Stomach smooth muscle (tissue), 2 donors: Measurements from ENCODE around the gene EIF2B1.
"Not testable (repeated sequence)": the region's sequence is repeated elsewhere in the genome, so short reads cannot be mapped to it uniquely, and the experiment has no call there.

Experiments used
- H3K27ac ChIP-seq: one replicate; pipeline ENCODE4 v1.7.0; 2013; ENCODE audit warnings: mild to moderate bottlenecking, low read length, inconsistent platforms
- H3K27me3 ChIP-seq, 2 donors: one replicate each; pipeline ENCODE4 v1.7.0; 2013; ENCODE audit warnings: low read length in 2 of 2; ENCODE audit not compliant: insufficient read depth in 2 of 2, control insufficient read depth in 1 of 2
- H3K36me3 ChIP-seq, 2 donors: one replicate each; pipeline ENCODE4 v1.7.0; 2013; ENCODE audit warnings: low read length in 2 of 2; ENCODE audit not compliant: control insufficient read depth in 2 of 2, insufficient read depth in 2 of 2
- H3K4me1 ChIP-seq: one replicate; pipeline ENCODE4 v1.7.0; 2013; ENCODE audit warnings: low read length; ENCODE audit not compliant: control insufficient read depth, insufficient read depth
- H3K4me3 ChIP-seq, 2 donors: one replicate each; pipeline ENCODE4 v1.7.0; 2013; ENCODE audit warnings: low read length in 2 of 2
- H3K9ac ChIP-seq, 2 donors: one replicate each; pipeline ENCODE4 v1.7.0; 2013; ENCODE audit warnings: low read length in 2 of 2, mild to moderate bottlenecking in 1 of 2
- H3K9me3 ChIP-seq, 2 donors: one replicate each; pipeline ENCODE4 v1.7.0; 2013; ENCODE audit warnings: low read length in 2 of 2; ENCODE audit not compliant: control insufficient read depth in 2 of 2
- donor health status: healthy.
- donor health status: Pancreatic carcinoma.

Gene EIF2B1

DNA sequence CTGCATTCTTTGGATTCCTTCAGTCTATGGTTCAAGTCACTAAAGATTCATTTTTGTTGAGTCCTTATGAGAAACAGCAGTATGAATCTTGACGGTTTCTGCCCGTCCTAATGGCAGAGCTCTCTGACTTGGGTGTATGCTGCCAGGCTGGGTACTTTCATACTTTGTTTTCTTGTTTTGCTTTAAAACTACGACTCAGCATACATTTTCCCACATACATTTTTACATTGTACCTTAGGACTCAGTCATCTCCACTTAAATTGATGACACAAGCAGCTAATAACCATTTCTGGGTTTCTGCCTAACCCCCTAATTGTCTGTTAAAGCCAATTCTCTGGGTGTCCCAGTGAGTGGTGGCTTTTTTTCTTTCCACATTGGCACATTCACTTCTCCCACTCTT, 36.4 kb downstream of the EIF2B1 start:
- H3K4me3 ChIP-seq: no peak overlapping the region
- H3K4me1 ChIP-seq: peaks cover 10% of the 10 kb centered on the region
- no peak overlapping the region for H3K27ac ChIP-seq
- H3K9me3 ChIP-seq: no peaks in the 10 kb centered on the region
- H3K36me3 ChIP-seq: peaks cover 24 to 25% of the 10 kb centered on the region in 2 donors
- H3K27me3 ChIP-seq: no peaks in the 10 kb centered on the region
- no peak overlapping the region for H3K9ac ChIP-seq

DNA sequence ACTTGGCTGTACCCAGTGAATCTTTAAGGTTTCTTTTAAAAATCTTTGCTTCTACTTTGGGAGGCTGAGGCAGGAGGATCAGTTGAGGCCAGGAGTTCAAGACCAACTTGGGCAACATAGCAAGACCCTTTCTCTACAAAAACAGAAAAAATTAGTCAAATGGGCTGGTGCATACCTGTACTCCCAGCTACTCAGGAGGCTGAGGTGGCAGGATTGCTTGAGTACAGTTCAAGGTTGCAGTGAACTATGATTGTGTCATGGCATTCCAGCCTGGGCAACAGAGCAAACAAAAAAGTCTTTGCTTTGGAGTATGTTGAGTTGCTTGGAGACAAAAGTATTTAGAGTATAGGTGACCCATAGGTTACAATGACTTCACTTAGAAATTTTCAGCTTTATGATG, 37.8 kb downstream of the EIF2B1 start:
- H3K36me3 ChIP-seq: peaks cover 32 to 36% of the 10 kb centered on the region in 2 donors
- no peak overlapping the region for H3K9ac ChIP-seq

DNA sequence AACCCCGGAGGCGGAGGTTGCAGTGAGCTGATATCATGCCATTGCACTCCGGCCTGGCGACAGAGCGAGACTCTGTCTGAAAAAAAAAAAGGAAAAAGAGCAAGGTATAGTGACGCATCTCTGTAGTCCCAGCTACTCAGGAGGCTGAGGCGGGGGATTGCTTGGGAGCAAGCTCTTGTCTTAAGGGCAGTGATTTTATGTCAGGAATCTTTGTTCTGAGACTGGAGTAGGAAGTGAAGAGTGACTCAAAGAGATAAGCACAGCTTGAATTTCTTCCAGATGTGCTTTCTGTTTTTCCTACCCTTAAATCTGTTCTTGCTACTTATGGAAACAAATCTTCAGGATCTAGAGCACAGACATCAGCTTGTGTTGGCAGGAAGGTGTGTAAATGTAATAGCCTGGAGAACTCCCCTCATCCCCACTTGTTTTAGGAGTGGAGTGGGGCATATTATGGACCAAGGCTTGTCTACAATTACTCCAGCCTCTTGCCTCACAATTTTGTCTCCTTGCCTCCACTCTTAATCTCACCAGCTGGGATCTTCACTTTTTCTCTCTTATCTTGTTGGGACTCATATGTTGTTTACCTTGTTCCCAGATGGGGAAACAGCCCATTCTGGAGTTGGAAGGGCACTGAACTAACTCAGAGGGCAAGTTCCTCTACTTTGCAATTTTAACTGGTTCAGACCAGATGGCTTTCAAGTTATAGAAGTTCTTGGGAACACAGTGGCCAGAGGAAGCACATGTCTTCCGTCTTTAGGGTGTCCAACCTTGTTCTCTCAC, 41.6 kb downstream of the EIF2B1 start:
- Histone ChIP-seq H3K36me3 (peaks cover 44 to 50% of the 10 kb centered on the region in 2 donors), H3K4me3 (no peak overlapping the region), H3K9me3 (no peaks in the 10 kb centered on the region), H3K27me3 (no peaks in the 10 kb centered on the region), H3K9ac (no peak overlapping the region), H3K4me1 (peaks cover 8% of the 10 kb centered on the region), H3K27ac (no peak overlapping the region)

More for the DNA sequence above, 37.8 kb downstream of the EIF2B1 start:
- Histone ChIP-seq H3K4me1 (peaks cover 1% of the 10 kb centered on the region), H3K9me3 (no peaks in the 10 kb centered on the region), H3K4me3 (no peak overlapping the region), H3K27me3 (no peaks in the 10 kb centered on the region), H3K27ac (no peak overlapping the region)

DNA sequence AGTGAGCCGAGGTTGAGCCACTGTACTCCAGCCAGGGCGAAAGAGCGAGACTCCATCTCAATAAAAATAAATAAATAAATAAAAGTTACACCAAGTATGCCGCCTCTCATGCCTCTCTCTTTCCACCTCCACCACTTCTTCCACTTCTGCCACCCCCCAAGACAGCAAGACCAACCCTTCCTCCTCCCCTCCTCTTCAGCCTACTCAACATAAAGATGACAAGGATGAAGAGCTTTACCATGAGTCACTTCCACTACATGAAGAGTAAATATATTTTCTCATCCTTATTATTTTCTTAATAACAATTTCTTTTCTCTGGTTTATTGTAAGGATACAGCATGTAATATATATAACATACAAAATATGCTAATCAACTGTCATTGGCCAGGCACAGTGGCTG, 52.7 kb downstream of the EIF2B1 start:
- Histone ChIP-seq H3K4me1 (peaks cover 19% of the 10 kb centered on the region), H3K27ac (no peak overlapping the region), H3K27me3 (no peaks in the 10 kb centered on the region), H3K9me3 (no peaks in the 10 kb centered on the region), H3K4me3 (no peak overlapping the region), H3K36me3 (no peaks in the 10 kb centered on the region), H3K9ac (no peak overlapping the region)

DNA sequence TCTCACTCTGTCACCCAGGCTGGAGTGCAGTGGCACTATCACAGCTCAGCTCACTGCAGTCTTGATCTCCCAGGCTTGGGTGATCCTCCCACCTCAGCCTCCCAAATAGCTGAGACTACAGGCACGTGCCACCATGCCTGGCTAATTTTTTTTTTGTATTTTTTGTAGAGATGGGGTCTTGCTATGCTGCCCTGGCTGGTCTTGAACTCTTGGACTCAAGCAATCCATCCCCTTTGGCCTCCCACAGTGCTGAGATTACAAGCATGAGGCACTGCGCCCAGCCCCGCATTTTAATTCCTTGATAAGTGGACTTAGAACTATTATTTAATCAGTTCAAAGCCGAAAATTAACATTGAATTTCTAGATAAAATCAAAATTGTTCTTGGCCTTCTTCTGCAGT, 54.7 kb downstream of the EIF2B1 start:
- not testable (repeated sequence) for H3K9me3 ChIP-seq, H3K27ac ChIP-seq, H3K36me3 ChIP-seq, H3K9ac ChIP-seq, H3K27me3 ChIP-seq, H3K4me3 ChIP-seq
- peaks cover 12% of the 10 kb centered on the region for H3K4me1 ChIP-seq

DNA sequence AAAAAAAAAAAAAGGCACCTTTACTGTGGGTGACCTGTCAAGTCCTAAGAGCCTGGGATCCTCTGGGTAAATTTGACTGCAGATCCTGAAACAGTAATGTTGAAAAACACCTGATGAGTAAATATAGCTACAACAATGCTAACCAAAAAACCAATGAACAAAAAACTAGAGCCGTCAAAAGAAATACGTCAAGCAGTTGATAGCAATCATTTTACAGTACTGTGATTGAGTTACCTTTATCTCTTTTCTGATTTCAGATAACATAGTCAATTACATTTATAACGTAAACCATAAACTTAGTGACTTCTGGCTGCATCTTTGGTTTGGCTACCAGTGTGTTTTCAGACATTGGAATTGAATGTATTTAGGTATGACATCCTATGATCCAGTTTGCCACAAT, 55.2 kb downstream of the EIF2B1 start:
- Histone ChIP-seq H3K4me1 (peaks cover 10% of the 10 kb centered on the region), H3K9ac (no peak overlapping the region), H3K27ac (no peak overlapping the region), H3K4me3 (no peak overlapping the region), H3K27me3 (no peaks in the 10 kb centered on the region), H3K36me3 (no peaks in the 10 kb centered on the region), H3K9me3 (no peaks in the 10 kb centered on the region)

DNA sequence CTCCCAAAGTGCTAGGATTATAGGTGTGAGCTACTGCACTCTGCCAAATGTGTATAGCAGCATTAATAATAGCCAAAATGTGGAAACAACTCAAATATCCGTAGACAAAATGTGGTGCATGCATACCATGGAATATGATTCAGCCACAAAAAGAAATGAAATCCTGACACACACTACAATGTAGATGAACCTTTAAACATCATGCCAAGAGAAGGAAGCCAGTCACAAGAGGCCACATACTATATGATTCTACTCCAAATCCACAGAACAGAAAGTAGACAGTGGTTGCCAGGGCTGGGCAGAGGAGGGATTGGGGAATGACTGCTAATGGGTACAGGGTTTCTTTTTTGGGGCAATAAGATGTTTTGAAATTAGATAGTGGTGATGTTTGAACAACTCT, 56.9 kb downstream of the EIF2B1 start:
- Histone ChIP-seq H3K27me3 (no peaks in the 10 kb centered on the region), H3K9ac (no peak overlapping the region), H3K36me3 (no peaks in the 10 kb centered on the region), H3K4me1 (no peaks in the 10 kb centered on the region), H3K27ac (no peak overlapping the region), H3K4me3 (no peak overlapping the region), H3K9me3 (no peaks in the 10 kb centered on the region)

DNA sequence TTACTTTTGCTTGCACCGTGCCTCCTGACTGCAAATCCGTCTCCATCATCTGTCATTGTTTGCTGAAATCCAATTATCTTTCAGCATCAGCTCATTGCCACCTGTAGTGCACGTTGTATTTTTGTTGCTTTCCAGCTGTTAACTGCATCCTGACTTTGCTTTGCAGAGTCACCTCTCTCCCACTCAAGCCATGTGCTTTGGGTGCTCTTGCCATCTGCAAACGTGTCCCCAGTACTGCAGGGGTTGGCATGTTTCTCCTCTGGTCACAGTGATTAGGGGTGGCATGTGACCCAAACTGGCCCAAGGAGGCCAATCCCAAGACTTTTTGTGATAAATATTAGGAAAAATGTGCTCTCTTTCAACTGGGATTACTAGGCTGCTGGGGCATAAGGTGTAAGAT, 59.6 kb downstream of the EIF2B1 start:
- Histone ChIP-seq H3K4me3 (no peak overlapping the region), H3K36me3 (no peaks in the 10 kb centered on the region), H3K27ac (no peak overlapping the region)

DNA sequence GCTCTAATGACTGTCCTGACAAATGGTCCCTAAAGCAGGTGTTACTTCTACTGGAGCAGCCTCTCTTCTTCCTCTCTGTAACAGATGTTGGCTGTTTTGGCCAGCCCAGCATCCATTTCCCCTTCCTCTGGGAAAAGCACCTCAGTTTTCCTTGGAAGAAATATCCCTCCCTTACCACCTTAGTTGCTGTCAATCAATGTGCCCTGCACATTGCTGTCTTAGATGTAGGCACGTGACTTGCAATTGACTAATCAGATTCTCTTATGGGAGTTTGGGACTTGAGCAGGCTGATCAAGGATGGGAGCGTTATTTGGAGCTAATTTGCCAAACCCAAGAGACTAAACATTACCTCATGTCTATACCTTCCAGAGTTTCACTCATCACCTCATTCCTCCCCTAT, 61.1 kb downstream of the EIF2B1 start:
- Histone ChIP-seq H3K9me3 (no peaks in the 10 kb centered on the region), H3K36me3 (no peaks in the 10 kb centered on the region), H3K4me3 (no peak overlapping the region), H3K9ac (no peak overlapping the region), H3K27me3 (no peaks in the 10 kb centered on the region), H3K27ac (no peak overlapping the region), H3K4me1 (no peaks in the 10 kb centered on the region)

More for the DNA sequence above, 59.6 kb downstream of the EIF2B1 start:
- Histone ChIP-seq H3K9ac (no peak overlapping the region), H3K27me3 (no peaks in the 10 kb centered on the region), H3K4me1 (no peaks in the 10 kb centered on the region), H3K9me3 (no peaks in the 10 kb centered on the region)

DNA sequence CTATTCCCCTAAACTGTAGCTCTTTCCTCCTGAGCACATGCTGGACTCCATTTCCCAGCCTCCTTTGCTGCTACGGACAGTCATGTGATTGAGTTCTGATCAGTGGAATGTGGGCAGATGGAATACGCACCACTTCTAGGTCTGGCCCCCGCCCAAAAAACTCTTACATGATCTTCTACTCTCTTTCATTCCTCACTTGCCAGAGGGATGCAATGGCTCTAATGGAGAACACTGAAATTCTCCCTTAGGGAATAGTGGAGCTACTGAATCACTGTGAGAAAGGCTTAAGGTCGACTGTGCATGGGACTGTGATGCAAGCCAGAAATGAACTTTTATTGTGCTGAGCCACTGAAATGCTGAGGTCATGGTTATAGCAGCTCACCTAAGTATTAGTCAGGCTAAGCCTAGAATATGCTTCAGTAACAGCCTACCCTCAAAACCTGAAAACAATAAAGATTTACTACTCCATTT, 62.1 kb downstream of the EIF2B1 start:
- no peaks in the 10 kb centered on the region for H3K4me1 ChIP-seq
- H3K36me3 ChIP-seq: no peaks in the 10 kb centered on the region
- H3K27me3 ChIP-seq: no peaks in the 10 kb centered on the region
- no peaks in the 10 kb centered on the region for H3K9me3 ChIP-seq
- no peak overlapping the region for H3K9ac ChIP-seq
- H3K27ac ChIP-seq: no peak overlapping the region
- H3K4me3 ChIP-seq: peak overlapping the region in 1 of 2 donors; percentile 52
